Motor neuron (in vitro differentiated cells): ENCODE results near the gene CYP26A1. TPM values are rescaled to one million over a fixed set of nuclear protein-coding genes. Genes with fewer than 3 reads are reported as not detected.

Experiments used
- ATAC-seq, 8 experiments: fragments of 200-7000 bp; cut with Tn5 transposase; replicated peaks in 6 of 8; 2 replicates each; pipeline ENCODE4 v1.8.0; 2021; ENCODE audit warnings: mild to moderate bottlenecking in 8 of 8, moderate library complexity in 8 of 8
- H3K27ac ChIP-seq, 2 donors: fragments of 250-450 bp; sonication (Bioruptor Pico); 2 replicates each; pipeline ENCODE4 v1.9.0; 2021; ENCODE audit warnings: antibody characterized with exemption in 2 of 2, mild to moderate bottlenecking in 2 of 2, moderate library complexity in 1 of 2
- H3K4me1 ChIP-seq, 2 donors: fragments of 250-450 bp; sonication (Bioruptor Pico); replicated peaks in 1 of 2; 2 replicates each; pipeline ENCODE4 v1.6.1; 2021; ENCODE audit warnings: antibody characterized with exemption in 2 of 2, mild to moderate bottlenecking in 2 of 2, moderate library complexity in 1 of 2
- H3K4me3 ChIP-seq, 5 donors: fragments of 250-450 bp; sonication (Bioruptor Pico); 2 replicates each; pipeline ENCODE4 v1.9.0; 2021; ENCODE audit warnings: antibody characterized with exemption in 5 of 5, mild to moderate bottlenecking in 5 of 5, moderate library complexity in 4 of 5
- WGBS, 10 experiments: fragments of 450-650 bp; shearing (Covaris generic); methylation state at CpG; one replicate each; pipeline ENCODE4 v1.0.0; 2022; 5-methylcytosine and 5-hydroxymethylcytosine counted together
- in situ Hi-C, 9 experiments: fragments of 400-800 bp; cut with MboI; loops; one replicate each; pipeline ENCODE4 v1.15.0; 2021; ENCODE audit warnings: low sequenced_read_pairs in 9 of 9, low pct_unique_long_range_greater_than_20kb in 2 of 9; ENCODE audit not compliant: unreplicated experiment in 9 of 9
- total RNA-seq, 8 experiments: library from RNA; unstranded; fragments of 300-600 nt; gene quantifications; 2 replicates each; pipeline versions ENCODE4 v1.2.3 to v1.2.4, GENCODE V29; 2022

The CYP26A1 gene, protein sequence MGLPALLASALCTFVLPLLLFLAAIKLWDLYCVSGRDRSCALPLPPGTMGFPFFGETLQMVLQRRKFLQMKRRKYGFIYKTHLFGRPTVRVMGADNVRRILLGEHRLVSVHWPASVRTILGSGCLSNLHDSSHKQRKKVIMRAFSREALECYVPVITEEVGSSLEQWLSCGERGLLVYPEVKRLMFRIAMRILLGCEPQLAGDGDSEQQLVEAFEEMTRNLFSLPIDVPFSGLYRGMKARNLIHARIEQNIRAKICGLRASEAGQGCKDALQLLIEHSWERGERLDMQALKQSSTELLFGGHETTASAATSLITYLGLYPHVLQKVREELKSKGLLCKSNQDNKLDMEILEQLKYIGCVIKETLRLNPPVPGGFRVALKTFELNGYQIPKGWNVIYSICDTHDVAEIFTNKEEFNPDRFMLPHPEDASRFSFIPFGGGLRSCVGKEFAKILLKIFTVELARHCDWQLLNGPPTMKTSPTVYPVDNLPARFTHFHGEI
- total RNA-seq: 1 to 10 TPM in 6 of 8 experiments, under 1 TPM in 2; 0.57 to 9.4 (median 2.8) TPM

DNA sequence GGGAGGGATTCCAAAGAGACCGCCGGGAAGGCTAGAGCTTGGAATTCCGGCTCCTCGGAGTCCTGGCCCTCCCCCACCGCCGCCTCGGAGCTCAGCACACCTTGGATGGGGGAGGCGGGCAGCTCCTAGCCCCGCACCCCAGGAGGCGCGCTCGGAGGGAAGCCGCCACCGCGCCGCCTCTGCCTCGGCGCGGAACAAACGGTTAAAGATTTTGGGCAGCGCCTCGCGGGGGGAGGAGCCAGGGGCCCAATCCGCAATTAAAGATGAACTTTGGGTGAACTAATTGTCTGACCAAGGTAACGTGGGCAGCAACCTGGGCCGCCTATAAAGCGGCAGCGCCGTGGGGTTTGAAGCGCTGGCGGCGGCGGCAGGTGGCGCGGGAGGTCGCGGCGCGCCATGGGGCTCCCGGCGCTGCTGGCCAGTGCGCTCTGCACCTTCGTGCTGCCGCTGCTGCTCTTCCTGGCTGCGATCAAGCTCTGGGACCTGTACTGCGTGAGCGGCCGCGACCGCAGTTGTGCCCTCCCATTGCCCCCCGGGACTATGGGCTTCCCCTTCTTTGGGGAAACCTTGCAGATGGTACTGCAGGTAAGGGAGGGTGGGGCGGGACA, at the start of gene CYP26A1:
CYP26A1 (plus strand) TSS at position 355 of the 608 bp plus-strand sequence; CDS start at position 397, 42 bp downstream.
- WGBS, 10 experiments: 0% methylated on average over 1 to 7 of the region's 52 CpGs; no CpG with 5 or more reads in 6 of the 10 experiments
- peak within 1 kb of the TSS in 1 of 2 donors; percentile 10 for H3K27ac ChIP-seq
- in situ Hi-C loops: loop anchor here in 1 of 9 experiments (25.0 kb wide), 1 partner anchor 186 kb away; no protein-coding TSS in a partner anchor
- peaks cover 0 to 8% of the 10 kb centered on the region in 2 donors for H3K4me1 ChIP-seq
- ATAC-seq: peak in 7 of 8 experiments; percentile 6 to 72 (median 60)
- H3K4me3 ChIP-seq: peak within 1 kb of the TSS; percentile 42 to 52 (median 45)

DNA sequence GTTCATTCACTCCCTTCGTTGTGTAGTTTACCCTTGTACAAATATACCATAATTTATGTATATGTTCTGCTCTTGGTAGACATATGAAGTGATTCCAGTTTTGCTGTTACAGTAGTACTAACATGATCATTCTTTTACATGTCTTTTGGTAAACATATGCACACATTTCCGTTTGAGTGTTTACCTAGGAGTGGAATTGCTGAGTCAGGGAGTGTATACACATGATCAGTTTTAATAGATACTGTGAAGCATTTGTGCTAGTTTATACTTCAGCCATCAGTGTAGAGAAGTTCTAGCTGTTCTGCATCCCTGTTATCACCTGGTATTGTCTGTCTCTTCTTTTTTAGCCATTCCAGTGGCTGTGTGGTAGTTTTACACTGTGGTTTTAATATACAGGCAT, 47.6 kb upstream of the CYP26A1 start:
- Histone ChIP-seq H3K27ac (no peak overlapping the region), H3K4me3 (no peak overlapping the region), H3K4me1 (no peaks in the 10 kb centered on the region)
- 33 to 100% (median 81%) methylated on average over 1 to 2 of the region's 2 CpGs; no CpG with 5 or more reads in 2 of the 10 experiments for WGBS, 10 experiments
- in situ Hi-C loops: no loop called here
- ATAC-seq: no peak

DNA sequence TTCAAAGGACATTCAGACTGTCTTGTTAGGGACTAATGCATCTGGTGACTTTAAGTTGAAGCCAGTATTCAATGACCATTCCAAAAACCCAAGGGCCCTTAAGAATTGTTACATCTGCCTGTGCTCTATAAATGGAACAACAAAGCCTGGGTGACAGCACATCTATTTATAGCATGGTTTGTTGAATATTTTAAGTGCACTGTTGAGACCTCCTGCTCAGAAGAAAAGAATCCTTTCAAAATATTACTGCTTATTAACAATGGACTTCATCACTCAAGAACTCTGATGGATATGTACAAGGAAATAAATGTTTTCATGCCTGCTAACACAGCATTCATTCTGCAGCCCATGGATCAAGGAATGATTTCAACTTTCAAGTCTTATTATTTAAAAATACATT, 46.2 kb upstream of the CYP26A1 start:
- in situ Hi-C loops: no loop called here
- ATAC-seq: no peak
- no peaks in the 10 kb centered on the region for H3K4me1 ChIP-seq
- no peak overlapping the region for H3K4me3 ChIP-seq
- H3K27ac ChIP-seq: no peak overlapping the region

DNA sequence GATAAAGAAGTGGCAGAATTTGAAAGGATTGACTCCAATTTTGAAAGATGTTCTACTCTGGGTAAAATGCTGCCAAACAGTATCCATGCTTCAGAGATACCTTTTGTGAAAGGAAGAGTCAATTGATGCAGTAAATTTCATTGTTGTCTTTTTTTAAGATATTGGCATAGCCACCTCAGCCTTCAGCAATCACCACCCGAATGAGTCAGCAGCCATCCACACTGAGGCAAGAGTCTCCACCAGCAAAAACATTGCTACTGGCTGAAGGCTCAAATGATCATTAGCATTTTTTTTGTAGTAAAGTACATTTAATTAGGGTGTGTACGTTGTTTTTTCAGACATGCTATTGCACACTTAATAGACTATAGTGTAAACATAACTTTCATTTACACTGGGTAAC, 44.8 kb upstream of the CYP26A1 start:
- in situ Hi-C loops: no loop called here
- 5 to 91% (median 44%) methylated on average over 1 to 2 of the region's 2 CpGs; no CpG with 5 or more reads in 2 of the 10 experiments for WGBS, 10 experiments
- ATAC-seq: peak in 3 of 8 experiments; percentile 31 to 67 (median 65)

DNA sequence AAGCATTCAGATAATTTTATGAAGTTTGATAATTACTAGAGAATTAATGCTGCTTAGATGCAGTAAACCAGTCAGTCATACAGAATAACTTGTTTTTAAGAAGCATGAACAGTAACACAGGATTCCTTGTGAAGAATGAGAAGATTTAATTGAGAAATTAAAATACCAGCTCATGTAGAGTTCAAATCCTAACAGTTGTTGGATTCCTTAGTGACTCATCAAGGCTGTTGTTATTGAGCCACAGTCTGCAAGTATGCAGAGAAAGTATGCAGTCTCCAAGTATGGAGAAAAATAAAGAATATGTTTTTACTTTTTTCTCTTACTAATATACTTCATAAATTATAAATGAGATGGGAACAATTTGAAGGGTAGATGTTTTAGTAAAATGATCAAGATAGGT, 43.3 kb upstream of the CYP26A1 start:
- in situ Hi-C loops: no loop called here
- no peak overlapping the region for H3K4me3 ChIP-seq
- no peak overlapping the region for H3K27ac ChIP-seq
- no peaks in the 10 kb centered on the region for H3K4me1 ChIP-seq
- peak in 4 of 8 experiments; percentile 23 to 85 (median 66) for ATAC-seq

More for the DNA sequence above, 44.8 kb upstream of the CYP26A1 start:
- Histone ChIP-seq H3K27ac (no peak overlapping the region), H3K4me1 (no peaks in the 10 kb centered on the region), H3K4me3 (no peak overlapping the region)

DNA sequence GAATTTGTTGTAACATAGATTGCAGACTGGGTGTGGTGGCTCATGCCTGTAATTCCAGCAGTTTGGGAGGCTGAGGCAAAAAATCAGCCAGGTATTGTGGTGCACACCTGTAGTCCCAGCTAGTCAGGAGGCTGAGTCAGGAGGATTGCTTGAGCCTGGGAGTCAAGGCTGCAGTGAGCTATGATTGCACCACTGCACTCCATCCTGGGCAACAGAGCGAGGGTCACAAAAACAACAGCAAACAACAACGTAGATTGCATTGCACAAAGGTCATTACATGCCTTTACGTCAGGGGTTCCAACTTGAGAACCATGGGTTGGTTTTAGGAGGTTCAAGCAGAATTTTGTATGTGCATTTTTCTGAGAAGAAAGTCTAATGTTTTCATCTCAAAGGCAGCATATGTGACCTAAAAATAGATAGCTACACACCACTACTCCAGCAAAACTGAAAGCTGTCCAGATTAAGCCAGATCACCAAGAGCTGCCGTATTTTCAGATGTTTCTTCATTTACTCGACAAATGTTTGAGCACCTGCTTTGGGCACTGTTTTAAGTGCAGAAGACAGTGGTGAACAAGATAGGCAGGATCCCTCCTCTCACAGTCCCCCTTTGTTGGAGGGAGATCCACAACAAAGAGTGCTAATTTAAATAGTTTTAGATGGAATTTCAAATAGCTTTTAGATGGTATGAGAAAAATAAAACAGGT, 41.4 kb upstream of the CYP26A1 start:
- Histone ChIP-seq H3K4me1 (no peaks in the 10 kb centered on the region), H3K27ac (no peak overlapping the region), H3K4me3 (no peak overlapping the region)
- in situ Hi-C loops: no loop called here
- peak in 2 of 8 experiments; percentile 27 to 52 for ATAC-seq
- 40 to 100% (median 90%) methylated on average over 1 to 4 of the region's 5 CpGs; no CpG with 5 or more reads in 1 of the 10 experiments for WGBS, 10 experiments

DNA sequence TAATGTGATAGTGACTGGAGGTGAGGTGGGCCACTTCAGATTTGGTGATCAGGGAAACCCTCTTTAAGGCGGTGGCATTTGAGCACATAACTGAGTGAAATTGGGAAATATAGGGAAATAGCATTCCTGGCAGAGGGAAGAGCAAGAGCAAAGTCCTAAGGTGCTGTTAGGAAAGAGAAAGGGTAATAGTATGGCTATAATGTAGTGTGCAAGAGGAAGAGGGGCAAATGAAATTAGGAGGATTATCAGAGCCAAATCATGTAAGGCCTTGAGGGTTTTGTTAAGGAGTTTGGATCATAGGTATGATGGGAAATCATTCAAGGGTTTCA, 40.9 kb upstream of the CYP26A1 start:
- WGBS, 10 experiments: 86 to 100% (median 100%) methylated on average over 1 of the region's 1 CpG; no CpG with 5 or more reads in 5 of the 10 experiments
- H3K4me1 ChIP-seq: no peaks in the 10 kb centered on the region
- H3K27ac ChIP-seq: no peak overlapping the region
- H3K4me3 ChIP-seq: no peak overlapping the region
- in situ Hi-C loops: no loop called here
- ATAC-seq: no peak

DNA sequence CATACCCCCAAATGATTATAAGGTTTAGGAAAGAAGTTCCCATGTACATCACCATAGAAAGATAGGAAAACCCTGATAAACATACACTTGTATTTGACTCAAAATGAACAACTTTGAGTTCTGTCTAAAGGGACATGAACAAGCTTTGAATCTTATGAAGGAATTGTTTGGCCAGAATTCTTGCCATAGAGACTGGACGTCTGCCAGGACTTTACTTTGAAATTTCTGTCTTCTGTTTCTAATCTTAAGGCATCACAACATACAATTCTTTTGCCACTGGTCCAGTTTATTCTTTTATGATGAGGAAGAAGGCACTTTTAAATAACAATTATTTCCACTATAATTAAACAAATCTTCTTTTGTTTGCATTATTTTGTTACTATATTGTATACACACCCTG, 39.3 kb upstream of the CYP26A1 start:
- H3K27ac ChIP-seq: no peak overlapping the region
- no peaks in the 10 kb centered on the region for H3K4me1 ChIP-seq
- ATAC-seq: no peak
- in situ Hi-C loops: no loop called here
- H3K4me3 ChIP-seq: no peak overlapping the region
- 0 to 92% (median 71%) methylated on average over 1 of the region's 1 CpG; no CpG with 5 or more reads in 3 of the 10 experiments for WGBS, 10 experiments

DNA sequence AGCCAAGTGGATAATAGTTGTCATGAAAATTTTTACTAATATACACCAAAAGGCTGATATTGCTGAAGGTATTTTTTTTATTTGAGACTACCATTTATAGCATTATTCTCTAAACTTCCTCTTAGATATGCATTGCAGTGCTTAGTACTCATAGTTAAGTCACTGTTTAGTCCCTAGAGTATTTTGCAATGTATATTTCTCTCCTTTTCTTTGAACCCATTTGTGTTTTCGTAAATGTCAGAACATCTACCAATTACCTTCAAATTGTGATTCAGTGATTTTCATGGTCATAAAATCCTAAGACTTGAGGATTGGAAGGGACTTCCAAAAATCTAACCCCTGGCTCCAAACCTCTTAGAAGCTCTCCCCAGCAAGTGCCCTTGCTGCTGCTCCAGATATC, 34.6 kb upstream of the CYP26A1 start:
- Histone ChIP-seq H3K4me3 (no peak overlapping the region), H3K27ac (no peak overlapping the region), H3K4me1 (no peaks in the 10 kb centered on the region)
- no peak for ATAC-seq
- in situ Hi-C loops: no loop called here
- WGBS, 10 experiments: 44 to 100% (median 96%) methylated on average over 1 of the region's 1 CpG; no CpG with 5 or more reads in 2 of the 10 experiments

DNA sequence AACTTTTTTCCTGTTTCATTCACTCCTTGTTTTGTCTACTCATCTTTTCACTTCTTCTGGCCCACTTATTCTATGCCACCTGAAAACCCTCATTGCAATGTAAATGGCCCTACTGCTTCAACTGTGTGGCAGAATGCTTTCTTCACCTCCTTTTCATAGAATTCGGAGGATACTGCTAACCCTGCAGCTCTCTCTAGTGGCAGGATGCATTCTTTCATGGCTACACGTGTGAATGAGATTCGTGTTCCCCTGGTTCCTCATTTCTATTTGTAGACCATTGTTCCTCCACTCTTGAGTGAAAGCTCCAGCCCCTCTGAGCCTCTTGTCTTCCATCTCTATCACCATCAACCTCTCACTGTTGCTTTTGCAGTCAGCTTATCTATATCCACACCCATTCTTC, 34.0 kb upstream of the CYP26A1 start:
- 0 to 40% (median 14%) methylated on average over 1 to 3 of the region's 3 CpGs; no CpG with 5 or more reads in 1 of the 10 experiments for WGBS, 10 experiments
- Histone ChIP-seq H3K27ac (no peak overlapping the region), H3K4me3 (no peak overlapping the region), H3K4me1 (no peaks in the 10 kb centered on the region)
- peak in 3 of 8 experiments; percentile 74 to 90 (median 86) for ATAC-seq
- in situ Hi-C loops: no loop called here

DNA sequence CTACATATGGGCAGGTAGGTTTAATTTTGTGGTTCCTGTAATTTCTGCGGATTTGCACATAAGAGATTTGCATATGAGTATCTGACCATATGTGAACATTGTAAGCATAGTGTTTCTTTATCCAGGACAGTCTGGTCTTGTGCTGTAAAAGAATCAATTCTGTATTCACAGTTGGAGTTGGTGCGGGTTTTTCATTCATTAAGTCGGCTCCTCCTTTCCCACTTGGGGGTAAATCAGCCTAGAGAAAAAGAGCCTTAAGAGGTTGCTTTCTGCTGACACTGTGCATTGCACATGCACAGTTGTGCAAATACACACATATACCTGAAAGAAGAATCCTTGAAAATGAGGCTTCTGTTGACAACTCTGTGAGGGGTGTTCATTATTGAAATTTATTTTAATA, 19.2 kb upstream of the CYP26A1 start:
- H3K4me3 ChIP-seq: no peak overlapping the region
- WGBS, 10 experiments: 7 to 85% (median 60%) methylated on average over 1 to 3 of the region's 3 CpGs; no CpG with 5 or more reads in 2 of the 10 experiments
- peak in 1 of 8 experiments; percentile 25 for ATAC-seq
- no peak overlapping the region for H3K27ac ChIP-seq
- in situ Hi-C loops: loop anchor here in 1 of 9 experiments (25.0 kb wide), 1 partner anchor 167 kb away; no protein-coding TSS in a partner anchor
- peaks cover 0 to 3% of the 10 kb centered on the region in 2 donors for H3K4me1 ChIP-seq

DNA sequence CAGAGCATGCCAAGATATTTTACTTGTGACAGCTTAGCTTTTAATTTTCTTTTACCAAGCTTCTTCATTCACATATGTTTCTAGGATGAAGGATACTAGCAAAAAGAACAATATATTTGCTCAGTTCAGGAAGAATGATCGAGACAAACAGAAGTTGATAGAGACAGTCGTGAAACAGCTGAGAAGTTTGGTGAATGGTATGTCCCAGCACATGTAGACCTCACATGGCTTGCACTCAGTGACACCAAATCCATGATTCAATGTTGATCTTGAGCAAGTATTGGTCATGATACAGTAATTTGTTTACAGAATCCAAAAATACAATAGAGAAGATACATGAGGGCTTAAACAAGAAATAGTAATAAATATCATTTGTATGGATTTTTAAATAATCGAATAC, 15.6 kb upstream of the CYP26A1 start:
- H3K4me1 ChIP-seq: no peaks in the 10 kb centered on the region
- WGBS, 10 experiments: 51 to 100% (median 91%) methylated on average over 1 to 3 of the region's 3 CpGs
- H3K4me3 ChIP-seq: no peak overlapping the region
- no peak overlapping the region for H3K27ac ChIP-seq
- in situ Hi-C loops: loop anchor here in 1 of 9 experiments (25.0 kb wide), 1 partner anchor 171 kb away; no protein-coding TSS in a partner anchor
- no peak for ATAC-seq
